Mucosa of descending colon (tissue), 3 donors: ENCODE results near the gene MYO9B. TPM values are rescaled to one million over a fixed set of nuclear protein-coding genes. Genes with fewer than 3 reads are reported as not detected.

ENCODE experiments used
- ATAC-seq: fragments of 200-7000 bp; cut with Tn5 transposase; one replicate; pipeline ENCODE4 v1.9.1; 2020; ENCODE audit warnings: mild to moderate bottlenecking, moderate library complexity
- DNase-seq, 3 donors: peaks; one replicate each; pipeline ENCODE4 v3.0.0-alpha.2; 2020
- H3K36me3 ChIP-seq: fragments of 200-600 bp; one replicate; pipeline ENCODE4 v1.8.0; 2021; ENCODE audit warnings: low read depth, mild to moderate bottlenecking
- H3K4me1 ChIP-seq: fragments of 200-600 bp; one replicate; pipeline ENCODE4 v1.8.0; 2021; ENCODE audit warnings: low read depth, mild to moderate bottlenecking
- H3K4me3 ChIP-seq: fragments of 200-600 bp; one replicate; pipeline ENCODE4 v1.8.0; 2021; ENCODE audit warnings: mild to moderate bottlenecking
- H3K9me3 ChIP-seq: fragments of 200-600 bp; one replicate; pipeline ENCODE4 v1.8.0; 2021; ENCODE audit warnings: mild to moderate bottlenecking
- intact Hi-C, 2 donors: fragments of 100-400 bp; cut with DNase I in 1 of 2; cut with micrococcal nuclease in 1 of 2; formaldehyde crosslinking; loops; one replicate each; pipeline versions ENCODE4 v1.11.0 to v1.11.1; 2022; cut with DNase I, micrococcal nuclease
- total RNA-seq, 3 donors: library from RNA; stranded (reverse); fragmentation: NEBNext Ultra II Directional in 2 of 3; extraction: Animal tissue kit (Norgen Biotek cat#: 25700) in 2 of 3; gene quantifications; one replicate each; pipeline versions ENCODE4 v1.2.1 to v1.2.4, GENCODE V29; 2021 to 2023
- TF ChIP-seq, protein P1 (sequence below): fragments of 200-600 bp; IDR thresholded peaks from one replicate; pipeline ENCODE4 v1.8.0; 2022; ENCODE audit warnings: antibody characterized with exemption, mild to moderate bottlenecking
- donor health status: DM: no; HTN: no; CAD: no; lungs with moderate emphysema.
- donor health status: DM: no; HTN: no; CAD: no.
- donor health status: DM: no; HTN: yes; CAD: no.

The MYO9B gene
- total RNA-seq, 3 donors from 2014 or later: 73.7 to 91.8 (median 90.8) TPM

DNA sequence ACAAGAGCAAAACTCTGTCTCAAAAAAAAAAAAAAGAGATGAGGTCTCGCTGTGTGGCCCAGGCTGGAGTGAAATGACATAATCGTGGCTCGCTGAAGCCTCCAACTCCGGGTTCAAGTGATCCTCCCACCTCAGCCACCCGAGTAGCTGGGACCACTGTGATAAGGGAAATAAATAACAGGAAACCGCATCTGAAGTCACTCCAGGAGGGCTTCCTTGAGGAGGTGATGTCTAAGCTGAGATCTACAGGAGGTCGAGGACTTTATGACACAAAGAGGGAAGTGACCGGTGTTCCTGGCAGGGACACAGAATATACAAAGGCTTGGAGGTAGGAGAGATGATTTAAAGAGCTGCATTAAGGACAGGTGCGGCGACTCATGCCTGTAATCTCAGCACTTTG lies 179.1 kb downstream of the MYO9B start:
- no peak for ATAC-seq
- Histone ChIP-seq H3K4me1 (peaks cover 2% of the 10 kb centered on the region), H3K9me3 (no peaks in the 10 kb centered on the region), H3K4me3 (no peak overlapping the region), H3K36me3 (no peaks in the 10 kb centered on the region)
- intact Hi-C loops: no loop called here
- no peak for DNase-seq
- TF ChIP-seq, protein P1, sequence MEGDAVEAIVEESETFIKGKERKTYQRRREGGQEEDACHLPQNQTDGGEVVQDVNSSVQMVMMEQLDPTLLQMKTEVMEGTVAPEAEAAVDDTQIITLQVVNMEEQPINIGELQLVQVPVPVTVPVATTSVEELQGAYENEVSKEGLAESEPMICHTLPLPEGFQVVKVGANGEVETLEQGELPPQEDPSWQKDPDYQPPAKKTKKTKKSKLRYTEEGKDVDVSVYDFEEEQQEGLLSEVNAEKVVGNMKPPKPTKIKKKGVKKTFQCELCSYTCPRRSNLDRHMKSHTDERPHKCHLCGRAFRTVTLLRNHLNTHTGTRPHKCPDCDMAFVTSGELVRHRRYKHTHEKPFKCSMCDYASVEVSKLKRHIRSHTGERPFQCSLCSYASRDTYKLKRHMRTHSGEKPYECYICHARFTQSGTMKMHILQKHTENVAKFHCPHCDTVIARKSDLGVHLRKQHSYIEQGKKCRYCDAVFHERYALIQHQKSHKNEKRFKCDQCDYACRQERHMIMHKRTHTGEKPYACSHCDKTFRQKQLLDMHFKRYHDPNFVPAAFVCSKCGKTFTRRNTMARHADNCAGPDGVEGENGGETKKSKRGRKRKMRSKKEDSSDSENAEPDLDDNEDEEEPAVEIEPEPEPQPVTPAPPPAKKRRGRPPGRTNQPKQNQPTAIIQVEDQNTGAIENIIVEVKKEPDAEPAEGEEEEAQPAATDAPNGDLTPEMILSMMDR: no peak

DNA sequence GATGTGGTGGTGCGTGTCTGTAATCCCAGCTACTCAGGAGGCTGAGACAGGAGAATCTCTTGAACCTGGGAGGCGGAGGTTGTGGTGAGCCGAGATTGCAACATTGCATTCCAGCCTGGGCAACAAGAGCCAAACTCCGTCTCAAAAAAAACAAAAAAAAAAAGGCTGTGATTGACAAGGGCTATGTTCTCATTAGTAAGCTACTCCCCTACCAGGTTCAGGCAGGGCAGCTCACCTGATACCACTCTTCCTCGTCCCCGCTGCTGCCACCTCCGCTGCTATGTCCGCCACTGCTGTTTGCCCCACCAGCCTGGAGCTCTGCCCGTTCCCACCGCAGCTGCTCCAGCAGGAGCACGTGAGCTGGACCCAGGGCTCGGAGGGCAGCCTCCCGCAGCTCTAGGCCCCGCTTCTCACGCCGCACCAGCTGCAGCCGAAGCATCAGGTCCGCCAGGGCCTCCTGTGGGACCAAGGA lies 179.6 kb downstream of the MYO9B start:
- DNase-seq: no peak
- H3K4me1 ChIP-seq: no peaks in the 10 kb centered on the region
- intact Hi-C loops: no loop called here
- ATAC-seq: peak; percentile 54
- no peaks in the 10 kb centered on the region for H3K9me3 ChIP-seq
- TF ChIP-seq, protein P1: no peak
- H3K36me3 ChIP-seq: no peaks in the 10 kb centered on the region
- no peak overlapping the region for H3K4me3 ChIP-seq

DNA sequence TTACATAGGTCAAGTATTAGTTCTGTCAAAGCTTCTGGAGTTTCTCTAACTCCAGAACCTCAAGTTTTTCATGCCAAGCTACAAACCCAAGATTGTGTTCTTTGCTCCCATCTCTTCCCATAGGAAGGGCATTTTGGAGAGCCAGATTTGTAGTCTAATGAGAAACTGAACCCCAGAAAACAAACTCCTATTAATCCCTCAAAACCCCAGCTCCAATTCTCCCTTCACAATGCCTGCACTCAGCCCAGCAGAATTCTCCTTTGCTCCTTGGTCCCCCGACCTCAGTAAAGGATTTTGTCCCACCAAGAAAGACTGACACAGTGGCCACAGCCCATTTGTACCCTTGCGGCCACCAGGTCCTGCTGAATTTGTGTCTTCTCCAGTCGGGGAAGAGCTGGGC lies 180.6 kb downstream of the MYO9B start:
- Histone ChIP-seq H3K4me3 (no peak overlapping the region), H3K9me3 (no peaks in the 10 kb centered on the region), H3K4me1 (no peaks in the 10 kb centered on the region), H3K36me3 (no peaks in the 10 kb centered on the region)
- TF ChIP-seq, protein P1: no peak
- no peak for DNase-seq
- intact Hi-C loops: no loop called here
- no peak for ATAC-seq

DNA sequence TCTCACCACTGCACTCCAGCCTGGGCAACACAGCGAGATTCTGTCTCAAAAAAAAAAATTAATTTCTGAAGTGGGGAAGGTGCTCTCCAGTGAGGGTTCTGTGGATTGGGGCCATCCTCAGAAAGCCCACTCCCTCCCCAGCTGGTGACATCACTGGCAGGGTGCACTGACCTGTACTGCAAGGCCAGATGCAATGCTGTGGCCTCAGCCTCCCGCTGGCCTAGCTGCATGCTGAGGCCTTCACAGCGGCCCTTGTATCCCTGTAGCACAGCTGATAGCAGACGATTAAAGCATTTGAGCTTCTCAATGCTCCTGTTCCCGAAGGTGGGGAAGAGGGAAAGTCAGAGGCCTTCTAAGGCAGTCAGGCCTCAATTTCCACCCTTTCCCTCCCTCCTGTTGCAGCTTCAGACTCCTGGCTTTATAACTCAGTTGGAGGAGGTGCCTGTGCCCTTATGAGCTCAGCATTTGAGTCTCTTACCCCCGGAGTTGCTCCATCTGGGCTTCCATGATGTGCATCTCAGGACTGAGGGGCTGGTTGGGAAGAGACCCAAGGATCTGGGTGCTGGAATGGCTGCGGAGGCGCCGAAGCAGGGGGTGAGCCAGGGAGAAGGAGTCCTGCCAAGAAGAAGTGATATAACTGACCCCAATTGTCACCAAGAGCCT lies 183.7 kb downstream of the MYO9B start:
- no peak for ATAC-seq

DNA sequence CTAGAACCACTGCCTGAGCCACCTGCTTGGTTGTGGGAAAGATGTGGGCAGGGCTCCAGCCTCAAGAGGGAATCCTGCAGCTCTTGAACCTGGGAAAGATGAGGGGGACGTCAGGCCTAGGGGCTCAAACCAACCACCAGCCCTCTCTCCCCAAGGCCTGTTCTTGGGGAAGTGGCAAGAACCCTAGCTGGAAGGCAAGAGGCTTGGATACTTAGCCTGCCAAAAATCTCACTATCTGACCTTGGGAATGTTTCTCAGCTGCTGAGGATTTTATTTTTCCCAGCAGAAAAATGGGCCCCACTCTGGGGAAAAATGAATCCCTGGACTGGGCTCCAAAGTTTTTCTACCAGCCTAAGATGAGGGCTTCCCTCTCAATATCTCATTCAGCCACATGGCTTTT lies 184.4 kb downstream of the MYO9B start:
- Histone ChIP-seq H3K36me3 (no peaks in the 10 kb centered on the region), H3K4me1 (no peaks in the 10 kb centered on the region), H3K4me3 (no peak overlapping the region), H3K9me3 (no peaks in the 10 kb centered on the region)
- intact Hi-C loops: no loop called here
- no peak for DNase-seq
- no peak for ATAC-seq
- TF ChIP-seq, protein P1: no peak

More for the DNA sequence above, 183.7 kb downstream of the MYO9B start:
- Histone ChIP-seq H3K4me1 (no peaks in the 10 kb centered on the region), H3K4me3 (no peak overlapping the region), H3K9me3 (no peaks in the 10 kb centered on the region), H3K36me3 (no peaks in the 10 kb centered on the region)
- no peak for DNase-seq
- TF ChIP-seq, protein P1: no peak
- intact Hi-C loops: no loop called here
